Measurements from ENCODE around the gene C7orf57.

C7orf57 gene

DNA sequence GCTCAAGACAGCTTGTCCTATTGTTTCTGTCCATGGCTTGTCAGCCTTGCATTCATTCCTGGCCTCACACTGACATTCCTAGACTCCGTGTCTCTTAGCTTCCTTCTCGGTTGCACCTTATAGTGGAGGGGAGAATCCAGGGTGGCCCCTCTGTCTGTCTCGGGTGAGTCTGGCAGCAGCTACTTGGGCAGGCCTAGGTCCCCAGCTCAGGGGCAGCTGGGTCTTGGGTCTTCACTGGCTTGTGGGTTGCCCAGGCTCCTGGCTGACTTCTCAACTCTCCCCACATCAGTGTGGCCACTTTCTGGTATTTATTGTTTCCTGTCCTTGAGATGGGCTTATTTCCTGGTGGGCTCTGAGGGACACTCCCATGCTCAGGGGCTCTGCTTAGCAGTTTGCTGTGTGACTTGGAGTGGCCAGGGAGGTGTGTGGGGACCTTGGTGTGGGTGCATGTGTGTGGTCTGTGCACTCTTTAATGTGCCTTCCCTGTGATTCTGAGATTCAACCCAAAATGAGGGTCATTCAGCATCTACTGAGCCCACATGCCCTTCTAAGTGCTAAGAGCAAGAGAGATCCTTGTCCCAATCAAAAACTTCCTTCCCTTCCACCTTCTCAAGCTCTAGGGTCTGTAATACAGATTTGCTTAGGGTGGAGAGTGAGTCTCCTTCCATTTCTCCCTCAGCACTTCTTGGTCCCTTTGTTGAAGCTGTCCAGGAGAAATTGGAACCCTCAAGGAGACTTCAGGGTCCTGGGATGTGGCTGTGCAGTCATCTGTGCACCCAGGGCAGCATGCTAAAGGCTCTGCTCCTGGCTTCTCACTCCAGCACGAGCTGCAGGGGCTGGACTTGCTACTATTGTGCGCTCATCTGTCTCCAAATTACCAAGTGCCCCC, 73.9 kb downstream of the C7orf57 start:
- peak; percentile 24 for ATAC-seq (ENCODE audit: low read depth)

DNA sequence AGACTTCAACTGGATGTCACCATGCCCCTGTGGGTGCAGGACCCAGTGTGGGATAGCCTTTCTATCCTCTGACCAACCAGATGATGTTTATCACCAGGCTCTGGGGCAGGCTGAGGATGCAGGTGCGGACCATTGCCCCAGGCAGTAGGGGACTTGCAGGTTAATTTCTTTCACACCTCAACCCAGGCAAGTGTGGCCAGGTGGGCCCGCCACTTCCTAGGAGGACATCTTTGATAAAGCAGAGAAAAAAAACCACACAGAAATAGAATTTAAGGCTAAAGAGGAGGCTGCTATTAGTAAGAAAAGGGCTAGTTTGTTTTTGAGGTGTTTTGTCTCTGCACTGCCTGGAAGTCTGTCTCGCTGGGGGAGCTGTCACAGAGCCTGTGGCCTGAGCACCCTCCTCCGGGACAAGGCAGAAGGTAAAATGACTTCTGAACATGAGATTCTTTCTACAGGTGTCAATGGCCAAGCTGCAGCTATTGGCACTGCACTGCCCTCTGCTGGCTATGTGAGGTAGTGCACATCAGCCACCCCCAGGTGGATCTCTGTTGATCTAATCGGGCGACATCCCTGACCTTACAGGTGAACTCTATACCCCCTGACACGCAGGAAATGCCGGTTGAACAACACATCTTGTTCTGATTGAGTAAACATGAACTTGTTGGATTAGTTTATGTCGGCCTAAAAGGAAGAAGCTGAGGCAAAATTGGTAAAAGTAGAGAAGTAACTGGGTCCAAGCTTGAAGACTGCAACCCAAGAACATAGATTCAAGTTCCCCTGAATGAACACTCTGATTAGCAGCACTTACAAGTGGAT, 74.7 kb downstream of the C7orf57 start:
- H3K9me3 ChIP-seq (ENCODE audit: severe bottlenecking): no peaks in the 10 kb centered on the region
- ATAC-seq (ENCODE audit: low read depth) (peak; percentile 60), DNase-seq (ENCODE audit: low spot score) (no peak)
- TF ChIP-seq, protein P1, sequence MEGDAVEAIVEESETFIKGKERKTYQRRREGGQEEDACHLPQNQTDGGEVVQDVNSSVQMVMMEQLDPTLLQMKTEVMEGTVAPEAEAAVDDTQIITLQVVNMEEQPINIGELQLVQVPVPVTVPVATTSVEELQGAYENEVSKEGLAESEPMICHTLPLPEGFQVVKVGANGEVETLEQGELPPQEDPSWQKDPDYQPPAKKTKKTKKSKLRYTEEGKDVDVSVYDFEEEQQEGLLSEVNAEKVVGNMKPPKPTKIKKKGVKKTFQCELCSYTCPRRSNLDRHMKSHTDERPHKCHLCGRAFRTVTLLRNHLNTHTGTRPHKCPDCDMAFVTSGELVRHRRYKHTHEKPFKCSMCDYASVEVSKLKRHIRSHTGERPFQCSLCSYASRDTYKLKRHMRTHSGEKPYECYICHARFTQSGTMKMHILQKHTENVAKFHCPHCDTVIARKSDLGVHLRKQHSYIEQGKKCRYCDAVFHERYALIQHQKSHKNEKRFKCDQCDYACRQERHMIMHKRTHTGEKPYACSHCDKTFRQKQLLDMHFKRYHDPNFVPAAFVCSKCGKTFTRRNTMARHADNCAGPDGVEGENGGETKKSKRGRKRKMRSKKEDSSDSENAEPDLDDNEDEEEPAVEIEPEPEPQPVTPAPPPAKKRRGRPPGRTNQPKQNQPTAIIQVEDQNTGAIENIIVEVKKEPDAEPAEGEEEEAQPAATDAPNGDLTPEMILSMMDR (IDR thresholded peaks at IDR 0.05; ENCODE audit: poor library complexity, severe bottlenecking): peak; percentile 98
- peaks cover 19% of the 10 kb centered on the region for H3K4me1 ChIP-seq (ENCODE audit: insufficient read depth, poor library complexity, severe bottlenecking)
- H3K27me3 ChIP-seq (ENCODE audit: insufficient read depth, poor library complexity, severe bottlenecking): no peaks in the 10 kb centered on the region
- H3K4me3 ChIP-seq (ENCODE audit: severe bottlenecking): no peak overlapping the region
- H3K27ac ChIP-seq (ENCODE audit: poor library complexity, severe bottlenecking): peak overlapping the region; percentile 11
- H3K36me3 ChIP-seq (ENCODE audit: low read depth): peaks cover 39% of the 10 kb centered on the region

More for the DNA sequence above, 73.9 kb downstream of the C7orf57 start:
- Histone ChIP-seq H3K27ac (ENCODE audit: poor library complexity, severe bottlenecking) (peak overlapping the region; percentile 11), H3K4me3 (ENCODE audit: severe bottlenecking) (no peak overlapping the region), H3K36me3 (ENCODE audit: low read depth) (peaks cover 48% of the 10 kb centered on the region), H3K27me3 (ENCODE audit: insufficient read depth, poor library complexity, severe bottlenecking) (no peaks in the 10 kb centered on the region), H3K4me1 (ENCODE audit: insufficient read depth, poor library complexity, severe bottlenecking) (peaks cover 15% of the 10 kb centered on the region), H3K9me3 (ENCODE audit: severe bottlenecking) (no peaks in the 10 kb centered on the region)
- TF ChIP-seq, protein P1 (IDR thresholded peaks at IDR 0.05; ENCODE audit: poor library complexity, severe bottlenecking): no peak
- DNase-seq (ENCODE audit: low spot score): no peak

DNA sequence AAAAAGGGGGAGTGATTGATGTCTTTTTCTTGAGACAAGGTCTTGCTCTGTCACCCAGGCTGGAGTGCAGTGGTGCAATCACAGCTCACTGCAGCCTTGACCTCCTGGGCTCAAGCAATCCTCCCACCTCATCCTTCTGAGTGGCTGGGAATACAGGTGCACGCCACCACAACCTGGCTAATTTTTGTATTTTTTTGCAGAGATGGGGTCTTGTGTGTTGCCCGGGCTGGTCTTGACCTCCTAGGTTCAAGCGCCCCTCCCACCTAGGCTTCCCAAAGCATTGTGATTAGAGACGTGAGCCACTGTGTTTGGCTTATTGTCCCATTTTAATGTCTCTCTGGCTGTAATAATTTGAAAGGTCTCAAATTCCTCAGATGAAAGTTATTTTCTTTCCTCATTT, 75.5 kb downstream of the C7orf57 start:
- ATAC-seq (ENCODE audit: low read depth) (no peak), DNase-seq (ENCODE audit: low spot score) (no peak)
- no peaks in the 10 kb centered on the region for H3K9me3 ChIP-seq (ENCODE audit: severe bottlenecking)
- TF ChIP-seq, protein P1 (IDR thresholded peaks at IDR 0.05; ENCODE audit: poor library complexity, severe bottlenecking): no peak
- H3K4me3 ChIP-seq (ENCODE audit: severe bottlenecking): no peak overlapping the region
- peaks cover 19% of the 10 kb centered on the region for H3K4me1 ChIP-seq (ENCODE audit: insufficient read depth, poor library complexity, severe bottlenecking)
- H3K36me3 ChIP-seq (ENCODE audit: low read depth): peaks cover 31% of the 10 kb centered on the region
- no peaks in the 10 kb centered on the region for H3K27me3 ChIP-seq (ENCODE audit: insufficient read depth, poor library complexity, severe bottlenecking)
- H3K27ac ChIP-seq (ENCODE audit: poor library complexity, severe bottlenecking): no peak overlapping the region
